Bronchial epithelial cell (primary cell): ENCODE data around the gene IFT88. TPM values are rescaled to one million over a fixed set of nuclear protein-coding genes. Genes with fewer than 3 reads are reported as not detected.

Experiments
- DNase-seq: peaks from one replicate; pipeline ENCODE4 v3.0.0-alpha.2; 2010; ENCODE audit warnings: low read depth
- FAIRE-seq: peaks from 2 replicates; lab custom pipeline; 2011; peaks lifted over from hg19 to GRCh38; lab: Jason Lieb, UNC
- H3K27me3 ChIP-seq: 2 replicates; pipeline ENCODE4 v1.5.1; 2011; ENCODE audit warnings: low read length; ENCODE audit not compliant: control insufficient read depth, insufficient read depth
- H3K36me3 ChIP-seq: 2 replicates; pipeline ENCODE4 v1.5.1; 2011; ENCODE audit warnings: low read length; ENCODE audit not compliant: control insufficient read depth, insufficient read depth
- H3K4me3 ChIP-seq: 2 replicates; pipeline ENCODE4 v1.5.1; 2011; ENCODE audit warnings: mild to moderate bottlenecking, low read depth, low read length, control low read depth
- CTCF ChIP-seq: IDR thresholded peaks from 2 replicates; pipeline ENCODE4 v1.5.1; 2011; ENCODE audit warnings: mild to moderate bottlenecking, moderate library complexity, low read length, control low read depth, inconsistent platforms; ENCODE audit not compliant: insufficient read depth, severe bottlenecking
- total RNA-seq: library from RNA; depleted of rRNA; stranded (reverse); fragments of >200 nt; gene quantifications from 2 replicates; pipeline ENCODE4 v1.2.1, GENCODE V29; 2014

The IFT88 gene
- total RNA-seq, 1 donor from 2014 or later = 4.5 TPM

DNA sequence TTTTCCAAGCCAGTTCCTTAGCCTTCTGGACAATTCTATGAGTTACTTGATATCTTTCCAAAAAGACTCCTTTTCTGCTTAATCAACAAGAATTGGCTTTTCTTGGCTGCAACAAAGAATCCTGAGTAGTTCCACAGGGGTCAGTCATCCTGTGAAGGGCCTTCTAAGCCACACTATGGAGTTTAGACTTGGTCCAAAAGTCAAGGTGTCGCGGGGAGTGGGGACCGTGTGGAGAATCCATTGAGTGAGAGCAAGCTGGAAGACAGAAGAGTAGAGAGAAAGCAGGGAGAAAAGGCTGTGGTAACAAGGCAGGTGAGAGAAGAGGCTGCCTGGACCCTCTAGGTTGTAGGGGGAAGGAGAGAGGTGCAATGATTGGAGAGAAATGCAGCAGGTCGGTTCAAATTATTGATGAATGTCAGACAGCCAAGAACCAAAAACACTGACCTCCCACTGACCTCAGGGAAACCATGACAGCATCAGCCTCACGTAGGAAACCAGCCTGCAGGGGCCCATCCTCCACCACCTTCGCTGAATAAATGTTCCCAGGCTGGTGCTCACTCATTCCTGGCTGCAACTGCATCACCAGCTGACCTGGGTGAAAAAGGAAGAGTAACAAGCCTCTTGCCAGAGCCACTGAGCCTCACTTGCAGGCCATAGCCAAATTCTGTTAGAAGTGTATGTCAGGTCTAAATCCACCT is 7.1 kb upstream of the IFT88 start:
- no peaks in the 10 kb centered on the region for H3K27me3 ChIP-seq
- no peak overlapping the region for H3K4me3 ChIP-seq
- no peak for TF ChIP-seq CTCF
- DNase-seq (no peak), FAIRE-seq (no peak)
- no peaks in the 10 kb centered on the region for H3K36me3 ChIP-seq

DNA sequence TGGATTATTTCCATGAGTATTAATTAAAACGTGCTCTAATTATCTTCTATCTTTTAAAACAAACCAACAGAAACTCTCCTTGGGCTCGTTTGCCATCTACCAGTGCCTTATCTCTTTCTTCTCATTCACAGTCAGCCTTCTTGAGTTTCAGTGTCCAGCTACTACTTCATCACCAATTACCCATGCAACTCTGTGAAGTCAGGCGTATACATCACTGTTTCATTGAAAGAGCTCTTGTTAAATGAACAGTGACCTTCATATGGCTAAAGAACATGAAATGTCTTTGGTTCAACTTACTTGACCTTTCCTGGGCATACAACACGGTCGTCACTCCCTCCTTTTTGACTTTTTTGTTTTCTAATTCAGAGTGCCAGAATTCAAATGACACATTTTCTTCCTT is 5.2 kb upstream of the IFT88 start:
- Histone ChIP-seq H3K36me3 (no peaks in the 10 kb centered on the region), H3K4me3 (no peak overlapping the region), H3K27me3 (no peaks in the 10 kb centered on the region)
- DNase-seq (no peak), FAIRE-seq (no peak)
- TF ChIP-seq CTCF = no peak

- no peak for FAIRE-seq
Observed at GRCh38 chr13:20565115-20565736, 1.7 kb upstream of the IFT88 start.

DNA sequence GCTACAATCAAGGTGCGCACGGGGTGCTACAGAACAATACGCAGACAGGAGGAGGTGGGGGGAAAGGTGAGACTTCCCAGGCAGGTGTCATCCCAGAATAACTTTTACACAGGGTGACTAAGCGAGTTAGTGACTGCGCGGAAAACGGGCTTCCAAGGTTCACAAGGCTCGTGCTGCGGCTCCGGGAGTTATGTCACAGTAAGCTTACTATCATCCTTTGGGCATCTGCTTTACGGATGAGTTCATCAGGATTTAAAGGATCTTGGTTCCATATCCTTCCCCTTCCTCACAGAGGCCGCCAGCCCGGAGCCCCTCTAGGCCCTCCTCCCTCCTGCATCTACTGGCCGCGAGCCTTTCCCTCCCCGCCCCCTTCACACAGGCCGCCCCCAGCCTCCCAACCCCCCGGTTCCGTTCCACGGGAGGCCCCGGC is 474 bp upstream of the IFT88 start:
- peak; percentile 83 for DNase-seq
- peak overlapping the region; percentile 74 for H3K4me3 ChIP-seq
- no peaks in the 10 kb centered on the region for H3K27me3 ChIP-seq
- no peaks in the 10 kb centered on the region for H3K36me3 ChIP-seq
- no peak for FAIRE-seq
- no peak for TF ChIP-seq CTCF

More at GRCh38 chr13:20565115-20565736, 1.7 kb upstream of the IFT88 start:
- no peak overlapping the region for H3K4me3 ChIP-seq
- no peaks in the 10 kb centered on the region for H3K36me3 ChIP-seq
- no peaks in the 10 kb centered on the region for H3K27me3 ChIP-seq
- TF ChIP-seq CTCF = no peak
- peak; percentile 26 for DNase-seq

DNA sequence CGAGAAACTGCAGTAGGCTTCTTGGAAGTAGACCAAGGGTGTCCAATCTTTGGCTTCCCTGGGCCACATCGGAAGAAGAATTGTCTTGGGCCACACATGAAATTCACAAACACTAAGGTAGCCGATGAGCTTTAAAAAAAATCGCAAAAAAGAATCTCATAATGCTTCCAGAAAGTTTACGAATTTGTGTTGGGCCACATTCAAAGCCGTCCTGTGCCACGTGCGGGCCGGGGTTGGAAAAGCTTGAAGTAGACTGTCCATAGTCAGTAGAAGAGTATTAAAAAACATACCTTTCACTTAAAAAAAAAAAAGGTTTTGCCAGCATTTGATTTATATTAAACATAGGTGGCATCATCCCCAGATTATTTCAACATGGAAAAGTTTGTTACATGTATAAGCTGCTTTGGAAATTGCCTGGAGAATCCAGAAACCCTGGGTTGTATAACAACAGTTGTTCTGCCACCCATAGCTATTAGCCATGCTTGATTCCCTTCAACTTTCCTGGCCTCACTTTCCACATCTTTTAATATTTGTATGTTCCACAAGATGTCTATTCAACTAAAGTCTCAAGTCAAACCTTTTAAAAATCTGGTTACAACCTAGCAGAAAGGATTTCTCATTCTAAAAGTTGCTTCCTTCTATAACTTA is 1.0 kb downstream of the IFT88 start:
- Histone ChIP-seq H3K36me3 (no peaks in the 10 kb centered on the region), H3K4me3 (peak overlapping the region; percentile 74), H3K27me3 (no peaks in the 10 kb centered on the region)
- TF ChIP-seq CTCF = no peak
- FAIRE-seq (no peak), DNase-seq (no peak)
